Endodermal cell (in vitro differentiated cells): Measurements from ENCODE around the gene MUC6. TPM values are rescaled to one million over a fixed set of nuclear protein-coding genes. Genes with fewer than 3 reads are reported as not detected.

Experiments
- DNase-seq: peaks from one replicate; pipeline ENCODE4 v3.0.0-alpha.2; 2017
- H3K27ac ChIP-seq: 2 replicates; pipeline ENCODE4 v1.5.1; 2013; ENCODE audit warnings: mild to moderate bottlenecking, low read depth, low read length, moderate library complexity
- H3K27me3 ChIP-seq: 2 replicates; pipeline ENCODE4 v1.6.1; 2013; ENCODE audit warnings: mild to moderate bottlenecking, low read length, moderate library complexity; ENCODE audit not compliant: insufficient read depth, control insufficient read depth, poor library complexity, severe bottlenecking
- H3K36me3 ChIP-seq: 2 replicates; pipeline ENCODE4 v1.7.0; 2013; ENCODE audit warnings: mild to moderate bottlenecking, low read length, moderate library complexity; ENCODE audit not compliant: control insufficient read depth, insufficient read depth
- H3K4me1 ChIP-seq: one replicate; pipeline ENCODE4 v1.7.0; 2013; ENCODE audit warnings: low read length; ENCODE audit not compliant: control insufficient read depth, insufficient read depth
- H3K4me3 ChIP-seq: 2 replicates; pipeline ENCODE4 v1.5.1; 2013; ENCODE audit warnings: mild to moderate bottlenecking, low read length, moderate library complexity
- H3K9ac ChIP-seq: 2 replicates; pipeline ENCODE4 v1.6.1; 2013; ENCODE audit warnings: mild to moderate bottlenecking, low read length, moderate library complexity; ENCODE audit not compliant: poor library complexity, severe bottlenecking; ENCODE audit errors: extremely low read depth
- H3K9me3 ChIP-seq: 2 replicates; pipeline ENCODE4 v1.6.1; 2013; ENCODE audit warnings: mild to moderate bottlenecking, low read length, moderate library complexity; ENCODE audit not compliant: control insufficient read depth
- H3K27ac Mint-ChIP-seq: 2 replicates; pipeline ENCODE4 v1.8.0; 2020; ENCODE audit warnings: mixed read lengths
- H3K27me3 Mint-ChIP-seq: 2 replicates; pipeline ENCODE4 v1.8.0; 2021; ENCODE audit warnings: mild to moderate bottlenecking, mixed read lengths; ENCODE audit not compliant: insufficient read depth
- H3K36me3 Mint-ChIP-seq: 2 replicates; pipeline ENCODE4 v1.8.0; 2020; ENCODE audit warnings: low read depth, mixed read lengths
- H3K4me1 Mint-ChIP-seq: 2 replicates; pipeline ENCODE4 v1.8.0; 2020; ENCODE audit warnings: mixed read lengths
- H3K4me3 Mint-ChIP-seq: 2 replicates; pipeline ENCODE4 v1.8.0; 2020; ENCODE audit warnings: mild to moderate bottlenecking, moderate library complexity, mixed read lengths
- H3K9me3 Mint-ChIP-seq: 2 replicates; pipeline ENCODE4 v1.8.0; 2020; ENCODE audit warnings: mild to moderate bottlenecking, mixed read lengths
- CTCF ChIP-seq: fragments of 200-600 bp; sonication (generic); conservative IDR thresholded peaks from 2 replicates; pipeline ENCODE4 v1.5.0; 2021; ENCODE audit warnings: antibody characterized with exemption, mild to moderate bottlenecking
- WGBS, 2 experiments: methylation state at CpG; one replicate each; pipeline versions ENCODE4 v1.1.5 to v1.1.7; 2013; ENCODE audit warnings: missing lambda C conversion rate in 2 of 2, mixed read lengths in 1 of 2; ENCODE audit not compliant: insufficient coverage in 1 of 2, insufficient read length in 1 of 2; 5-methylcytosine and 5-hydroxymethylcytosine counted together
- total RNA-seq, 2 donors: library from RNA; stranded (reverse); fragmentation: NEBNext Ultra II Directional in 1 of 2; extraction: Animal tissue kit (Norgen Biotek cat#: 25700) in 1 of 2; gene quantifications; 2 replicates in 1 of 2; 3 replicates in 1 of 2; pipeline ENCODE4 v1.2.1, GENCODE V29; 2021

Gene MUC6
- total RNA-seq, 2 donors from 2014 or later: 0.26 to 0.40 TPM

GRCh38 chr11:1029654-1030053, 6.9 kb downstream of the MUC6 start:
- Histone ChIP-seq H3K27me3 (no peaks in the 10 kb centered on the region), H3K36me3 (no peaks in the 10 kb centered on the region), H3K4me3 (no peak overlapping the region), H3K9ac (no peak overlapping the region), H3K4me1 (no peaks in the 10 kb centered on the region), H3K27ac (no peak overlapping the region), H3K9me3 (no peaks in the 10 kb centered on the region)
- Mint-ChIP-seq H3K27me3 (no peaks in the 10 kb centered on the region), H3K4me1 (no peaks in the 10 kb centered on the region), H3K36me3 (no peaks in the 10 kb centered on the region), H3K27ac (no peak overlapping the region), H3K9me3 (no peaks in the 10 kb centered on the region), H3K4me3 (no peak overlapping the region)
- DNase-seq: peak; percentile 62
- WGBS, 2 experiments: 75 to 91% methylated on average over 10 to 16 of the region's 16 CpGs
- no peak for TF ChIP-seq CTCF

- TF ChIP-seq CTCF: no peak
- Histone ChIP-seq H3K36me3 (no peaks in the 10 kb centered on the region), H3K4me1 (no peaks in the 10 kb centered on the region), H3K27ac (no peak overlapping the region), H3K9ac (no peak overlapping the region), H3K27me3 (no peaks in the 10 kb centered on the region), H3K9me3 (no peaks in the 10 kb centered on the region), H3K4me3 (no peak overlapping the region)
- no peak overlapping the region for H3K27ac Mint-ChIP-seq
- no peak for DNase-seq
- H3K4me3 Mint-ChIP-seq: no peak overlapping the region
- no peaks in the 10 kb centered on the region for H3K36me3 Mint-ChIP-seq
- H3K9me3 Mint-ChIP-seq: no peaks in the 10 kb centered on the region
- H3K4me1 Mint-ChIP-seq: no peaks in the 10 kb centered on the region
- no peaks in the 10 kb centered on the region for H3K27me3 Mint-ChIP-seq
- WGBS, 2 experiments: 90 to 93% methylated on average over 23 to 25 of the region's 25 CpGs
Measured at GRCh38 chr11:1029051-1029450, 7.5 kb downstream of the MUC6 start.

GRCh38 chr11:1028616-1029015, 7.9 kb downstream of the MUC6 start:
- WGBS, 2 experiments: 89 to 90% methylated on average over 8 to 14 of the region's 14 CpGs
- Mint-ChIP-seq H3K27me3 (no peaks in the 10 kb centered on the region), H3K27ac (no peak overlapping the region), H3K4me3 (no peak overlapping the region), H3K9me3 (no peaks in the 10 kb centered on the region), H3K36me3 (no peaks in the 10 kb centered on the region), H3K4me1 (no peaks in the 10 kb centered on the region)
- no peak for DNase-seq
- Histone ChIP-seq H3K4me1 (no peaks in the 10 kb centered on the region), H3K27ac (no peak overlapping the region), H3K9ac (no peak overlapping the region), H3K36me3 (no peaks in the 10 kb centered on the region), H3K4me3 (no peak overlapping the region), H3K9me3 (no peaks in the 10 kb centered on the region), H3K27me3 (no peaks in the 10 kb centered on the region)
- no peak for TF ChIP-seq CTCF
